GM23248 (cell line): ENCODE results near the gene C1orf185.
"Not testable (repeated sequence)": the region's sequence is repeated elsewhere in the genome, so short reads cannot be mapped to it uniquely, and the experiment has no call there.

Experiments
- EZH2 ChIP-seq: fragments of 200-600 bp; sonication (generic); IDR thresholded peaks from 2 replicates; pipeline ENCODE4 v1.6.1; 2018; ENCODE audit warnings: antibody characterized with exemption, mild to moderate bottlenecking; ENCODE audit not compliant: insufficient read depth, poor library complexity, severe bottlenecking
- EZH2phosphoT487 ChIP-seq: fragments of 200-600 bp; sonication (generic); IDR thresholded peaks from 2 replicates; pipeline ENCODE4 v1.6.1; 2018; ENCODE audit warnings: antibody characterized with exemption, moderate library complexity, mild to moderate bottlenecking, low read depth; ENCODE audit not compliant: insufficient read depth

GRCh38 chr1:51162560-51162959, 60.5 kb downstream of the C1orf185 start:
- not testable (repeated sequence) for TF ChIP-seq EZH2phosphoT487, EZH2
